GM21737 (cell line): ENCODE data around the gene SLC2A4RG.
"Not testable (repeated sequence)": the region's sequence is repeated elsewhere in the genome, so short reads cannot be mapped to it uniquely, and the experiment has no call there.

Source experiments
- ATAC-seq: cut with Tn5 transposase; IDR thresholded peaks from one replicate; pipeline ENCODE4 v1.9.1; 2021; ENCODE audit warnings: mild to moderate bottlenecking, moderate library complexity; ENCODE audit not compliant: unreplicated experiment

Gene SLC2A4RG

GRCh38 chr20:63773571-63774241 is 34.1 kb downstream of the SLC2A4RG start:
- no peak for ATAC-seq

GRCh38 chr20:63774306-63774705 is 34.7 kb downstream of the SLC2A4RG start:
- no peak for ATAC-seq

- ATAC-seq: no peak
These were observed 35.8 kb downstream of the SLC2A4RG start for GRCh38 chr20:63775096-63775978.

- ATAC-seq: not testable (repeated sequence)
These were observed 37.3 kb downstream of the SLC2A4RG start for GRCh38 chr20:63776875-63777274.

- ATAC-seq: no peak
These were observed 38.0 kb downstream of the SLC2A4RG start for GRCh38 chr20:63777614-63778013.

- ATAC-seq: no peak
These were observed 38.6 kb downstream of the SLC2A4RG start for GRCh38 chr20:63778034-63778752.

- no peak for ATAC-seq
These were observed 39.3 kb downstream of the SLC2A4RG start for GRCh38 chr20:63778857-63779256.

- ATAC-seq: no peak
These were observed 41.6 kb downstream of the SLC2A4RG start for GRCh38 chr20:63781181-63781580.

GRCh38 chr20:63782051-63782471 is 42.5 kb downstream of the SLC2A4RG start:
- no peak for ATAC-seq

GRCh38 chr20:63782521-63782971 is 43.0 kb downstream of the SLC2A4RG start:
- ATAC-seq: no peak

GRCh38 chr20:63783970-63784369 is 44.4 kb downstream of the SLC2A4RG start:
- no peak for ATAC-seq

- no peak for ATAC-seq
These were observed 46.1 kb downstream of the SLC2A4RG start for GRCh38 chr20:63785691-63786131.

GRCh38 chr20:63787302-63787701 is 47.7 kb downstream of the SLC2A4RG start:
- ATAC-seq: no peak

- ATAC-seq: no peak
These were observed 48.2 kb downstream of the SLC2A4RG start for GRCh38 chr20:63787749-63788148.

- ATAC-seq: no peak
These were observed 50.4 kb downstream of the SLC2A4RG start for GRCh38 chr20:63789836-63790571.

- ATAC-seq: no peak
These were observed 51.1 kb downstream of the SLC2A4RG start for GRCh38 chr20:63790572-63791168.

- ATAC-seq: no peak
These were observed 52.1 kb downstream of the SLC2A4RG start for GRCh38 chr20:63791497-63792156.

- ATAC-seq: no peak
These were observed 53.3 kb downstream of the SLC2A4RG start for GRCh38 chr20:63792866-63793265.
